ENCODE data around the gene GLI1. TPM values are rescaled to one million over a fixed set of nuclear protein-coding genes. Genes with fewer than 3 reads are reported as not detected.
"Not testable (repeated sequence)": the region's sequence is repeated elsewhere in the genome, so short reads cannot be mapped to it uniquely, and the experiment has no call there.

Gene GLI1
- total RNA-seq, 1 experiment from 2014 or later, result 25.8 TPM

DNA sequence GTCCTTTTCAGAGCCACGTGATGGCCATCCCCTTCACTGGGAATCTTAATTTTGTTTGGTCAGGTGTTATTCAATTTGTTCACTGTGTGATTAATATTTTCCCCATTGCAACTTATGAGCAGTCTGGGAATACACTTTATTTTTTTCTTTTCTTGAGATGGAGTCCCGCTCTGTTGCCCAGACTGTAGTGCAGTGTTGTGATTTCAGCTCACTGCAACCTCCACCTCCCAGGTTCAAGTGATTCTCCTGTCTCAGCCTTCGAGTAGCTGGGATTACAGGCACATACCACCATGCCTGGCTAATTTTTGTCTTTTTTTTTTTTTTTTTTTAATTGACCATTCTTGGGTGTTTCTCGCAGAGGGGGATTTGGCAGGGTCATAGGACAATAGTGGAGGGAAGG lies 47.0 kb downstream of the GLI1 start:
- H4K20me1 ChIP-seq (ENCODE audit: control insufficient read depth, insufficient read depth, insufficient read length); H3K4me1 ChIP-seq (ENCODE audit: insufficient read depth, low read length); H3K27ac Mint-ChIP-seq; H3K27me3 ChIP-seq (ENCODE audit: insufficient read depth, low read length); H3K23ac ChIP-seq (ENCODE audit: insufficient read length, low read depth, low read length); H3K56ac ChIP-seq (ENCODE audit: insufficient read length, low read depth, low read length); H2BK20ac ChIP-seq (ENCODE audit: low read depth, low read length, poor library complexity, severe bottlenecking); H4K91ac ChIP-seq (ENCODE audit: insufficient read length, low read depth, low read length); H3K79me2 ChIP-seq (ENCODE audit: insufficient read depth, low read length); H3K14ac ChIP-seq (ENCODE audit: insufficient read depth, low read length); H2BK12ac ChIP-seq (ENCODE audit: insufficient read length, low read depth, low read length); H3K27me3 Mint-ChIP-seq (ENCODE audit: low read depth); H3K4me1 Mint-ChIP-seq; H4K5ac ChIP-seq (ENCODE audit: insufficient read length, low read depth, low read length); H3K4ac ChIP-seq (ENCODE audit: low read depth, low read length); H3K4me2 ChIP-seq (ENCODE audit: insufficient read depth, insufficient read length, low read length); H3K9me3 ChIP-seq (ENCODE audit: control insufficient read depth, low read depth, low read length); H2BK15ac ChIP-seq (ENCODE audit: low read depth, low read length); H3K27ac ChIP-seq (ENCODE audit: insufficient read length, low read depth, low read length); H3K79me1 ChIP-seq (ENCODE audit: insufficient read depth, low read depth, low read length, poor library complexity, severe bottlenecking); H3K9ac ChIP-seq (ENCODE audit: extremely low read depth, insufficient read length, low read length); DNase-seq; H2AK5ac ChIP-seq (ENCODE audit: insufficient read length, low read length); H3K4me3 Mint-ChIP-seq; H2BK120ac ChIP-seq (ENCODE audit: low read depth, low read length, poor library complexity, severe bottlenecking); H2AFZ ChIP-seq (ENCODE audit: low read length); H3K23me2 ChIP-seq (ENCODE audit: insufficient read length, low read depth, low read length, poor library complexity, severe bottlenecking); H2BK5ac ChIP-seq (ENCODE audit: insufficient read length, low read length); H3K9me3 Mint-ChIP-seq; H4K8ac ChIP-seq (replicated peaks; ENCODE audit: insufficient read length, low read depth, low read length); H3K18ac ChIP-seq (ENCODE audit: insufficient read length, low read depth, low read length); H3T11ph ChIP-seq (ENCODE audit: low read length): not testable (repeated sequence)
- no CpG with 5 or more reads among the region's 4 CpGs for WGBS (ENCODE audit: extremely low coverage, insufficient read length, low lambda C conversion rate)
- H3K36me3 Mint-ChIP-seq (ENCODE audit: insufficient read depth in 1 of 3, low read depth in 3 of 3), result peaks cover 67 to 85% (median 73%) of the 10 kb centered on the region in 3 experiments

DNA sequence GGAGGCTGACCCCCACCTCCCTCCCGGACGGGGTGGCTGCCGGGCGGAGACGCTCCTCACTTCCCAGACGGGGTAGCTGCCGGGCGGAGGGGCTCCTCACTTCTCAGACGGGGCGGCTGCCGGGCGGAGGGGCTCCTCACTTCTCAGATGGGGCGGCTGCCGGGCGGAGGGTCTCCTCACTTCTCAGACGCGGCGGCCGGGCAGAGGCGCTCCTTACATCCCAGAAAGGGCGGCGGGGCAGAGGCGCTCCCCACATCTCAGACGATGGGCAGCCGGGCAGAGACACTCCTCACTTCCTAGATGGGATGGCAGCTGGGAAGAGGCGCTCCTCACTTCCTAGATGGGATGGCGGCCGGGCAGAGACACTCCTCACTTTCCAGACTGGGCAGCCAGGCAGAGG lies 48.2 kb downstream of the GLI1 start:
- not testable (repeated sequence) for H3K27me3 ChIP-seq (ENCODE audit: insufficient read depth, low read length); H3K27ac Mint-ChIP-seq; H3K56ac ChIP-seq (ENCODE audit: insufficient read length, low read depth, low read length); H3K4me1 Mint-ChIP-seq; H2BK20ac ChIP-seq (ENCODE audit: low read depth, low read length, poor library complexity, severe bottlenecking); H3K4me2 ChIP-seq (ENCODE audit: insufficient read depth, insufficient read length, low read length); H2BK120ac ChIP-seq (ENCODE audit: low read depth, low read length, poor library complexity, severe bottlenecking); H2BK5ac ChIP-seq (ENCODE audit: insufficient read length, low read length); H4K91ac ChIP-seq (ENCODE audit: insufficient read length, low read depth, low read length); H2BK12ac ChIP-seq (ENCODE audit: insufficient read length, low read depth, low read length); H3K23me2 ChIP-seq (ENCODE audit: insufficient read length, low read depth, low read length, poor library complexity, severe bottlenecking); H3K18ac ChIP-seq (ENCODE audit: insufficient read length, low read depth, low read length); H3K27me3 Mint-ChIP-seq (ENCODE audit: low read depth); H2BK15ac ChIP-seq (ENCODE audit: low read depth, low read length); H3K14ac ChIP-seq (ENCODE audit: insufficient read depth, low read length); H3K4me3 Mint-ChIP-seq; H3K9ac ChIP-seq (ENCODE audit: extremely low read depth, insufficient read length, low read length); H4K20me1 ChIP-seq (ENCODE audit: control insufficient read depth, insufficient read depth, insufficient read length); H3K79me2 ChIP-seq (ENCODE audit: insufficient read depth, low read length); H3K4ac ChIP-seq (ENCODE audit: low read depth, low read length); DNase-seq; H4K8ac ChIP-seq (replicated peaks; ENCODE audit: insufficient read length, low read depth, low read length); H3K4me1 ChIP-seq (ENCODE audit: insufficient read depth, low read length); H3K23ac ChIP-seq (ENCODE audit: insufficient read length, low read depth, low read length); H3K9me3 Mint-ChIP-seq; H3K9me3 ChIP-seq (ENCODE audit: control insufficient read depth, low read depth, low read length); H2AK5ac ChIP-seq (ENCODE audit: insufficient read length, low read length); H4K5ac ChIP-seq (ENCODE audit: insufficient read length, low read depth, low read length); H3T11ph ChIP-seq (ENCODE audit: low read length); H2AFZ ChIP-seq (ENCODE audit: low read length); H3K27ac ChIP-seq (ENCODE audit: insufficient read length, low read depth, low read length); H3K79me1 ChIP-seq (ENCODE audit: insufficient read depth, low read depth, low read length, poor library complexity, severe bottlenecking)
- peaks cover 71 to 86% (median 75%) of the 10 kb centered on the region in 3 experiments for H3K36me3 Mint-ChIP-seq (ENCODE audit: insufficient read depth in 1 of 3, low read depth in 3 of 3)
- WGBS (ENCODE audit: extremely low coverage, insufficient read length, low lambda C conversion rate), result no CpG with 5 or more reads among the region's 28 CpGs

All from H9 (cell line).